Kidney glomerular epithelial cell (primary cell): ENCODE results near the gene C2.
A peak's percentile ranks its signal among the peaks of the same experiment; 100 is the strongest.
"Not testable (repeated sequence)": the region's sequence is repeated elsewhere in the genome, so short reads cannot be mapped to it uniquely, and the experiment has no call there.

Experiments used
- DNase-seq: peaks from one replicate; lab custom pipeline; 2025; lab: John Stamatoyannopoulos, UW

Gene C2

GRCh38 chr6:31958412-31958740 is 30.9 kb downstream of the C2 start:
- no peak for DNase-seq

- peak; percentile 95 for DNase-seq
Measured at GRCh38 chr6:31958741-31959739, 31.5 kb downstream of the C2 start, which contains the start of the genes NELFE and SKIC2. NELFE (minus strand) TSS chr6:31958971; CDS start chr6:31958446, 525 bp downstream. SKIC2 (plus strand) TSS chr6:31959175; CDS start chr6:31959193, 18 bp downstream.

DNA sequence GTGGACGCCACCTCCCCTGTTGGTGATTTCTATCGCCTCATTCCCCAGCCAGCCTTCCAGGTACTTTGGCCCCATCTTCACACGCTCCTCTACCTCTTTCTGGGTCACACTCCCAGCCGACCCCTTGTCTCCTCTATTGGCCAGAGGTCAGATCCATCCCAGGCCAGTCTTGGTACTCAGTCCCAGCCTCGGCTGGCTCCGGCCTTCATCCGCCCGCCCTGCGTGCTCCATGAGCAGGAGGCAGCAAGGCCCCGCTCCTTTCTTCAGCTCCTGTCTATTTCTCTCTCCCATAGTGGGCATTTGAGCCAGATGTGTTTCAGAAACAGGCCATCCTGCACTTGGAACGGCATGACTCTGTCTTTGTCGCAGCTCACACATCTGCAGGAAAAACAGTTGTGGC is 34.1 kb downstream of the C2 start:
- no peak for DNase-seq

GRCh38 chr6:31963921-31964320 is 36.4 kb downstream of the C2 start:
- no peak for DNase-seq

DNA sequence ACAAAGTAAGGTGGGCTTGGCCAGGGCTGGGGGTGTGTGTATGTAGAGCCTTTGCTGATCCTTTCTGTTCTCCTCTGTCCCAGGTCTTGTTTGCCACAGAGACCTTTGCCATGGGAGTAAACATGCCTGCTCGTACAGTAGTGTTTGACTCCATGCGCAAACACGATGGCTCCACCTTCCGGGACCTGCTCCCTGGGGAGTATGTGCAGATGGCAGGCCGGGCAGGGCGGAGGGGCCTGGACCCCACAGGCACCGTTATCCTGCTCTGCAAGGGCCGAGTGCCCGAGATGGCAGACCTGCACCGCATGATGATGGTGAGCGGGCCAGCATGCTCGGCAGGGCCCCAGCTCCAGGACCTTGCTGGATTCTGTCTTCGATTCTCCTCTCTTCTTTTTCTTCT is 38.2 kb downstream of the C2 start:
- no peak for DNase-seq

DNA sequence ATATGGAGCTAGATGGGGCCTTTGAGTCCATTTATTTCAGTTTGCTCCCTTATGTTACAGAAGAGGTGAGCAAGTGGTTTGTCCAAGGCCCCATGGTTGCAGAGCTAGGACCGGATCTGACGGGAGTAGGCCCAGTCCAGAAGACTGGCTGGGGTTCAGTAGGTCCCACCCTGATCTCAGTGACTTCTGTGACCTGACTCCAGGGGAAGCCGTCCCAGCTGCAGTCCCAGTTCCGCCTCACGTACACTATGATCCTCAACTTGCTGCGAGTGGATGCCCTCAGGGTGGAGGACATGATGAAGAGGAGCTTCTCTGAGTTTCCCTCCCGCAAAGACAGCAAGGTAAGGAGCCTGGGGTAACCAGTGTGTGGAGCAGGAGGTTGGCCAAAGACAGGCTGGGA is 39.0 kb downstream of the C2 start:
- no peak for DNase-seq

DNA sequence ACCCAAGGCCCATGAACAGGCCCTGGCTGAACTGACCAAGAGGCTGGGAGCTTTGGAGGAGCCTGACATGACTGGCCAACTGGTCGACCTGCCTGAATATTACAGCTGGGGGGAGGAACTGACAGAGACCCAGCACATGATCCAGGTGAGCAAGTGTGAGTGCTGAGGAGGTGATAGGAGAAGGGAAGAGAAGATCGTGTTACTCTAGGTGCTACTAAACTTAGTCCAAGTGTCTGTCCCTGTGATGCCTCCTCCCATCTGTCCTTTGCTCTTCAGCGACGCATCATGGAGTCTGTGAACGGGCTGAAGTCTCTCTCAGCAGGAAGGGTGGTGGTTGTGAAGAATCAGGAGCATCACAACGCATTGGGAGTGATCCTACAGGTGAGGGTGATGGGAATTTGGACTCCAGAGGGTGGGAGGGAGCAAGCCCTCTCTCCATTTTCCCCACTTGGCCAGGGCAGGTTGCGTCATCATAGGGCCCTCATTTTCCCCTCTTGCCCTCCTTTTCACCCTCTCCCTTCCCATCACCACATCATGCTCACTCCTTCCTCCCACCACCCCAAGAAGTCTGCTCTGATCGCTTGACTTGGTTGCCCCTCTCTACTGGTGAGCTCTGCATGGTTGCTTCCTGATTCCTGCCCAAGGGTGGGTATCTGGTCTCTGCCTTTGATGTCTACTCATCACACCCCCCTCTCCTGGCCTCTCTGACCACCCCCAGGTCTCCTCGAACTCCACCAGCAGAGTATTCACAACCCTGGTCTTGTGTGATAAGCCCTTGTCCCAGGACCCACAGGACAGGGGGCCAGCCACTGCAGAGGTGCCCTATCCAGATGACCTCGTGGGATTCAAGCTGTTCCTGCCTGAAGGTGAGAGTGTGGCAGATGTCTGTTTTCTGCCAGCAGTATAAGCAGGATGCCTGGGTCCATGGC is 39.7 kb downstream of the C2 start:
- DNase-seq: no peak

GRCh38 chr6:31967926-31968320 is 40.4 kb downstream of the C2 start:
- no peak for DNase-seq

DNA sequence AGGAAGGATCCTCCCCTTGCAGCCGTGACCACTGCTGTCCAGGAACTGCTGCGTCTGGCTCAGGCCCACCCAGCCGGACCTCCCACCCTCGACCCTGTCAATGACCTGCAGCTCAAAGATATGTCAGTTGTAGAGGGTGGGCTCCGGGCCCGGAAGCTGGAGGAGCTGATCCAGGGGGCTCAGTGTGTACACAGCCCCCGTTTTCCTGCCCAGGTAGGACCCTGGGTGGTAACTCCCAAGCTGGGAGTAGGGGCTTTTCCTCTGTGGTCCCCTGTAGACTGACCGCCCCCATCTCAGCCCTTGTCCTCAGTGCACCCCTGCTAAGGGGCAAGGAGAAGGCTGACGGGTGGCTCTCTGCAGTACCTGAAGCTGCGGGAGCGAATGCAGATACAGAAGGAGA is 40.8 kb downstream of the C2 start:
- DNase-seq: no peak

GRCh38 chr6:31968791-31969711 is 41.5 kb downstream of the C2 start:
- no peak for DNase-seq

GRCh38 chr6:31969712-31970603 is 42.4 kb downstream of the C2 start:
- peak; percentile 69 for DNase-seq

DNA sequence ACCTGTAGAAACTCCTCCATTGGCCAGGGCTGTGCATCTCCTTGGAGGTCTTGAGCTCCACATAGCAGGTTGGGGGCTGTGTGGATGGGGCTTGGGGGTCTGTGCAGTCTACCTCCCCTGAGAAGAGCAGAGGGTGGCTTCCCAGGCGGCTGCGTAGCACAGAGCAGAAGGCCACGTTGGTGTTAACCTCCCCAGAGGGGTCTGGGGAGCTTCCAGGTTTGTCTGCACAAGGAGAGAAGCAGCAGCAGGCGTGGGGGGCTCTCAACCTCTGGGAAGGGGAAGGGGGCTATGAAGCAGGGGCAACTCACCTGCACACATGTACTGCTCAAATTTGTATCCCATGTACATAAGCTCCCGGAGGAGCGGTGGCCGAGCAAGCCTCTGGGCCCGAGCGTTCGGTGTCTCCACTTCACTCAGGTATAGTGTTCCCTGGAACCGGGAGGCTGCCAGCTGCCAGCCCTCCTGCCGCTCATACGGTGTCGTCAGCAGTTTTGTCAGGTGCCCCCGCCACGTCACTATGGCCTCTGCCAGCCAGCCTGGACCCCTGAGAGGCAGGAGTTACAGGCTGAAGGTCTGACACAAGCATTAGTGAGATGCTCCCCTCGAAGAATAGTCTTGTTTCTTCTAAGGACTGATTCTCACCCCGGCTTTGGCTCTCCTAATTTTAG is 43.2 kb downstream of the C2 start:
- DNase-seq: no peak

GRCh38 chr6:31971279-31971992 is 43.9 kb downstream of the C2 start:
- DNase-seq: no peak

- DNase-seq: peak; percentile 86
Measured at GRCh38 chr6:31971993-31972708, 44.6 kb downstream of the C2 start, which contains the start of gene DXO. DXO (minus strand) TSS chr6:31972138; CDS start chr6:31971675, 463 bp downstream.

DNA sequence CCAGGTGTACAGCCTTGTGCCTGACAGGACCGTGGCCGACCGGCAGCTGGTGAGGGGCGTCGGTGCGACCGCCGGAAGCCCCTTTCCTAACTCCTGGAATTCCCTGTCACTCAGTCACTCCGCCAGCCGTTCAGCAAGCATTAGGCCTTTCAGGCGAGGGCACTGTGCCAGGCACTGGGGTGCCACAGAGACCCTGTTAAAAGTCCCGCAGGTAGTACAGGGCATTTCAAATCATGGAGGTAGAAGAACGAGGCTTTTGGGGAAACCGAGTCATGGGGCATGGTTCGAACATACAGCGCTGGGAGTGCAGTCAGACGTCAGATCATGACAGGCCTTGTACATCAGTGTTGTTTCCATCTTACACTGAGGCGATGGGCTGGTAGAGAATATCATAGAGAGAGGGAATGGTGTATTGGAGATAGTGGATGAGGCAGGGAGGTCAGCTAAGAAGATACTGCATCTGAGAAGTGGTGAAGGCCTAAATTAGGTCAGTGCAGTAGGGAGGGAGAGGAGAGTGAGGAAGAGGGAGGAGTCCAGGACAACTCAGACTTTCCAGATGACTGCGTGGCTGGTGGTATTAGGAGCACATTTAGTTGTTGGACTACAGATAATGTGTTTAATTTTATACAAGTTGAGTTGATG is 45.3 kb downstream of the C2 start:
- DNase-seq: no peak

DNA sequence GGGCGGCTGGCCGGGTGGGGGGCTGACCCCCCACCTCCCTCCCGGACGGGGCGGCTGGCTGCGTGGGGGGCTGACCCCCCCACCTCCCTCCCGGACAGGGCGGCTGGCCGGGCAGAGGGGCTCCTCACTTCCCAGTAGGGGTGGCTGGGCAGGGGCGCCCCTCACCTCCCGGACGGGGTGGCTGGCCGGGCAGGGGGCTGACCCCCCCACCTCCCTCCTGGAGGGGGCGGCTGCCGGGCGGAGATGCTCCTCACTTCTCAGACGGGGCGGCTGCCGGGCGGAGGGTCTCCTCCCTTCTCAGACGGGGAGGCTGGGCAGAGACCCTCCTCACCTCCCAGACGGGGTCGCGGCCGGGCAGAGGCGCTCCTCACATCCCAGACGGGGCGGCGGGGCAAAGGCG is 48.5 kb downstream of the C2 start:
- DNase-seq: not testable (repeated sequence)

GRCh38 chr6:31977816-31978431 is 50.4 kb downstream of the C2 start:
- no peak for DNase-seq

DNA sequence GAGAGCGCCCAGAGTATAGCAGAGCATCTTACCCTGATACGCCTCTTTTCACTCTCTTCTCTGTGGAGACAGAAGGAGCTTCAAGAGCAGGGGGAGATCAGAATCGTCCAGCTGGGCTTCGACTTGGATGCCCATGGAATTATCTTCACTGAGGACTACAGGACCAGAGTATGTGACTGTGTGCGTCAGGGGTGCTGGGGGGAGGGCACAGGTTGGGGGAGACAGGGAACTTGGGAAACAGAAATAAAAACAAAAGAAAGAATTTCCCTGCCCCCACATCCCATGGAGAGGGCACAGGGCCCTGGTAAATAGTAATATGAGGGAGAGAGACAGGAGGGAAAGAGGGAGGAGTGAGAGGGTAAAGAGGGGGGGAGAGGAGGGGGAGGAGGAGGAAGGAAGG is 51.3 kb downstream of the C2 start:
- no peak for DNase-seq
